Measurements from ENCODE around the gene SCD5.

DNA sequence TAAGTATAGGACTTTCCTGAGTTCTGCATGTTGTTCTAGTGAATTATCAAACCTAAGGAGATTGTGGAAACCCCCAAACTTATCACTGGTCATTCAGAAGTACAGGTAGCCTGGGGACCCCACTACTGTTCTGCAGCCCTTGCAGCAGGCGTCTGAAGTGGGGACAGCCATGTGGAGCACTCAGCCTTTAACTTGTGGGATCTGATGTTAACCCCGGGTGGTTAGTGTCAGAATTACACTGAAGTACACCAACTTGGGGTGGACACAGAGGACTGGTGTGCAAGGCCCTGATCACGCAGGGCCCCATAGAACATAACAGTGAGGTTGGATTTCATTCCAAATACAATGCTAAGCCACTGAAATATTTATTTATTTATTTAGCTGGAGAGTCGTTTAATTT lies 103.7 kb downstream of the SCD5 start:
- TF ChIP-seq, protein P1, sequence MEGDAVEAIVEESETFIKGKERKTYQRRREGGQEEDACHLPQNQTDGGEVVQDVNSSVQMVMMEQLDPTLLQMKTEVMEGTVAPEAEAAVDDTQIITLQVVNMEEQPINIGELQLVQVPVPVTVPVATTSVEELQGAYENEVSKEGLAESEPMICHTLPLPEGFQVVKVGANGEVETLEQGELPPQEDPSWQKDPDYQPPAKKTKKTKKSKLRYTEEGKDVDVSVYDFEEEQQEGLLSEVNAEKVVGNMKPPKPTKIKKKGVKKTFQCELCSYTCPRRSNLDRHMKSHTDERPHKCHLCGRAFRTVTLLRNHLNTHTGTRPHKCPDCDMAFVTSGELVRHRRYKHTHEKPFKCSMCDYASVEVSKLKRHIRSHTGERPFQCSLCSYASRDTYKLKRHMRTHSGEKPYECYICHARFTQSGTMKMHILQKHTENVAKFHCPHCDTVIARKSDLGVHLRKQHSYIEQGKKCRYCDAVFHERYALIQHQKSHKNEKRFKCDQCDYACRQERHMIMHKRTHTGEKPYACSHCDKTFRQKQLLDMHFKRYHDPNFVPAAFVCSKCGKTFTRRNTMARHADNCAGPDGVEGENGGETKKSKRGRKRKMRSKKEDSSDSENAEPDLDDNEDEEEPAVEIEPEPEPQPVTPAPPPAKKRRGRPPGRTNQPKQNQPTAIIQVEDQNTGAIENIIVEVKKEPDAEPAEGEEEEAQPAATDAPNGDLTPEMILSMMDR (IDR thresholded peaks at IDR 0.05) = no peak
- TF ChIP-seq EZH2 (IDR thresholded peaks at IDR 0.05; ENCODE audit: borderline replicate concordance, insufficient read depth, low read depth, low read length, poor library complexity, severe bottlenecking) = no peak

Measured in B cell (primary cell).